CD4-positive, alpha-beta memory T cell (primary cell): Measurements from ENCODE around the gene TPPP. TPM values are rescaled to one million over a fixed set of nuclear protein-coding genes. Genes with fewer than 3 reads are reported as not detected.

ENCODE experiments used
- polyA plus RNA-seq, 2 donors: library from polyadenylated mRNA; unstranded; fragments of 300-500 nt; fragmentation: Illumina TruSeq; gene quantifications; one replicate each; pipeline ENCODE4 v1.2.3, GENCODE V29; 2021
- total RNA-seq, 2 experiments: library from RNA; stranded (reverse); gene quantifications; one replicate each; pipeline ENCODE4 v1.2.3, GENCODE V29; 2021

The TPPP gene
- total and polyA plus RNA-seq, 4 experiments from 2014 or later: 0.36 to 3.3 (median 1.1) TPM

Other genes starting within 250 kb of the TPPP start
- gene SLC9A3, start 168.9 kb downstream of the TPPP start, total RNA-seq: 1 to 10 TPM; 2.8 to 3.1 TPM
- gene SLC9A3, start 168.9 kb downstream of the TPPP start, polyA plus RNA-seq: 1 to 10 TPM; 2.2 to 2.8 TPM
- 10 to 100 TPM; 26.7 to 28.0 TPM for gene CEP72, start 81.0 kb downstream of the TPPP start, total RNA-seq
- 1 to 10 TPM; 2.5 to 5.8 TPM for gene CEP72, start 81.0 kb downstream of the TPPP start, polyA plus RNA-seq
- gene ZDHHC11B, start 91.4 kb upstream of the TPPP start, total RNA-seq: 1 to 10 TPM; 8.0 to 8.1 TPM
- gene ZDHHC11B, start 91.4 kb upstream of the TPPP start, polyA plus RNA-seq: under 1 TPM in 1 of 2 donors, not detected in 1; 0.75 TPM
- gene ZDHHC11, start 157.6 kb upstream of the TPPP start, total RNA-seq: 10 to 100 TPM; 15.1 to 15.3 TPM
- under 1 TPM in 1 of 2 donors, not detected in 1; 0.28 TPM for gene ZDHHC11, start 157.6 kb upstream of the TPPP start, polyA plus RNA-seq
- 10 to 100 TPM; 81.5 to 86.8 TPM for gene BRD9, start 199.4 kb upstream of the TPPP start, total RNA-seq
- gene BRD9, start 199.4 kb upstream of the TPPP start, polyA plus RNA-seq: 10 to 100 TPM in 1 of 2 donors, 1 to 10 TPM in 1; 8.0 to 21.2 TPM
- gene TRIP13, start 199.5 kb upstream of the TPPP start, total RNA-seq: 1 to 10 TPM in 1 of 2 experiments, under 1 TPM in 1; 0.69 to 1.0 TPM
- under 1 TPM in 1 of 2 donors, not detected in 1; 0.39 TPM for gene TRIP13, start 199.5 kb upstream of the TPPP start, polyA plus RNA-seq